ENCODE results near the gene KLRK1. TPM values are rescaled to one million over a fixed set of nuclear protein-coding genes. Genes with fewer than 3 reads are reported as not detected.
"Not testable (repeated sequence)": the region's sequence is repeated elsewhere in the genome, so short reads cannot be mapped to it uniquely, and the experiment has no call there.

KLRK1 gene
- total RNA-seq, 1 experiment from 2014 or later = not detected

GRCh38 chr12:10395390-10395998 lies 5.7 kb upstream of the KLRK1 start:
- Histone ChIP-seq H3K9me3 (ENCODE audit: low read length) (no peaks in the 10 kb centered on the region), H3K36me3 (ENCODE audit: low read depth, low read length) (no peaks in the 10 kb centered on the region), H3K4me1 (ENCODE audit: insufficient read depth, low read length) (peaks cover 56% of the 10 kb centered on the region), H2AFZ (ENCODE audit: low read length) (no peak overlapping the region), H3K9ac (ENCODE audit: low read length) (peak overlapping the region; percentile 73), H3K27me3 (ENCODE audit: low read length) (no peaks in the 10 kb centered on the region), H3K79me2 (ENCODE audit: low read length) (no peaks in the 10 kb centered on the region), H3F3A (ENCODE audit: low read length, unreplicated experiment) (no peaks in the 10 kb centered on the region), H3K4me2 (ENCODE audit: low read length) (peak overlapping the region; percentile 79), H3K27ac (ENCODE audit: low read length) (peak overlapping the region; percentile 80), H3K4me3 (ENCODE audit: low read length) (peak overlapping the region; percentile 60; the same call in 1 of the 2 replicates), H3K9me2 (replicated peaks; ENCODE audit: low read length) (no peaks in the 10 kb centered on the region), H4K20me1 (ENCODE audit: low read length) (no peaks in the 10 kb centered on the region)
- peak; percentile 92 for DNase-seq
- intact Hi-C loops (cut with micrococcal nuclease) = loop anchor here (2.0 kb wide), 1 partner anchor 31 kb away; no protein-coding TSS in a partner anchor
- POLR2A ChIA-PET (ENCODE audit: unreplicated experiment) = no interaction called here
- no peak for TF ChIP-seq EZH2phosphoT487 (IDR thresholded peaks at IDR 0.05; ENCODE audit: borderline replicate concordance, low read length)
- no peak for TF ChIP-seq EZH2 (IDR thresholded peaks at IDR 0.05; ENCODE audit: low read length, unreplicated experiment)
- no peak for TF ChIP-seq CTCF (conservative IDR thresholded peaks at IDR 0.05; ENCODE audit: low read depth, low read length)
- CTCF ChIA-PET = interaction anchor here (1.1 to 1.2 kb wide), 2 partner anchors 29 to 30 kb away, joined by 4 read pairs; no protein-coding TSS in a partner anchor
- no TSS peak for BruUV-seq (replicated peaks)
- peak; percentile 84 for ATAC-seq

GRCh38 chr12:10394531-10395152 lies 4.8 kb upstream of the KLRK1 start:
- H3K36me3 ChIP-seq (ENCODE audit: low read depth, low read length); BruUV-seq (replicated peaks); H3K4me3 ChIP-seq (ENCODE audit: low read length); CTCF ChIA-PET; H3K9ac ChIP-seq (ENCODE audit: low read length); H2AFZ ChIP-seq (ENCODE audit: low read length); H3K27me3 ChIP-seq (ENCODE audit: low read length); H3F3A ChIP-seq (ENCODE audit: low read length, unreplicated experiment); H3K79me2 ChIP-seq (ENCODE audit: low read length); H4K20me1 ChIP-seq (ENCODE audit: low read length); POLR2A ChIA-PET (ENCODE audit: unreplicated experiment); H3K9me3 ChIP-seq (ENCODE audit: low read length); H3K9me2 ChIP-seq (replicated peaks; ENCODE audit: low read length); ATAC-seq: not testable (repeated sequence)
- Histone ChIP-seq H3K4me1 (ENCODE audit: insufficient read depth, low read length) (peaks cover 56% of the 10 kb centered on the region), H3K27ac (ENCODE audit: low read length) (peak overlapping the region; percentile 80), H3K4me2 (ENCODE audit: low read length) (peak overlapping the region; percentile 79)
- DNase-seq = peak; percentile 25
- intact Hi-C loops (cut with micrococcal nuclease) = loop anchor here (2.0 kb wide), 1 partner anchor 30 kb away; no protein-coding TSS in a partner anchor

- DNase-seq (no peak), ATAC-seq (no peak)
- ChIA-PET CTCF (no interaction called here), POLR2A (ENCODE audit: unreplicated experiment) (no interaction called here)
- Histone ChIP-seq H3K4me3 (ENCODE audit: low read length) (no peak overlapping the region), H3K4me1 (ENCODE audit: insufficient read depth, low read length) (peaks cover 49% of the 10 kb centered on the region), H3F3A (ENCODE audit: low read length, unreplicated experiment) (no peaks in the 10 kb centered on the region), H4K20me1 (ENCODE audit: low read length) (no peaks in the 10 kb centered on the region), H3K9ac (ENCODE audit: low read length) (no peak overlapping the region), H3K27ac (ENCODE audit: low read length) (no peak overlapping the region), H3K36me3 (ENCODE audit: low read depth, low read length) (no peaks in the 10 kb centered on the region), H3K4me2 (ENCODE audit: low read length) (no peak overlapping the region), H3K79me2 (ENCODE audit: low read length) (no peaks in the 10 kb centered on the region), H2AFZ (ENCODE audit: low read length) (no peak overlapping the region), H3K9me2 (replicated peaks; ENCODE audit: low read length) (no peaks in the 10 kb centered on the region), H3K9me3 (ENCODE audit: low read length) (no peaks in the 10 kb centered on the region), H3K27me3 (ENCODE audit: low read length) (no peaks in the 10 kb centered on the region)
- BruUV-seq (replicated peaks) = no TSS peak
- intact Hi-C loops (cut with micrococcal nuclease) = no loop called here
- TF ChIP-seq CTCF (conservative IDR thresholded peaks at IDR 0.05; ENCODE audit: low read depth, low read length) (no peak), EZH2phosphoT487 (IDR thresholded peaks at IDR 0.05; ENCODE audit: borderline replicate concordance, low read length) (no peak), EZH2 (IDR thresholded peaks at IDR 0.05; ENCODE audit: low read length, unreplicated experiment) (no peak)
These were observed 3.5 kb upstream of the KLRK1 start for GRCh38 chr12:10393291-10393690.

All from PC-3 (cell line).